B cell (primary cell): ENCODE results near the gene HEG1.

Source experiments
- EZH2 ChIP-seq: IDR thresholded peaks from 2 replicates; pipeline ENCODE4 v1.6.1; 2012; ENCODE audit warnings: borderline replicate concordance, low read depth, mild to moderate bottlenecking, moderate library complexity, low read length; ENCODE audit not compliant: insufficient read depth, poor library complexity, severe bottlenecking
- TF ChIP-seq, protein P1 (sequence below): fragments of 200-600 bp; IDR thresholded peaks from one replicate; pipeline ENCODE4 v1.8.0; 2022; ENCODE audit warnings: antibody characterized with exemption, mild to moderate bottlenecking

DNA sequence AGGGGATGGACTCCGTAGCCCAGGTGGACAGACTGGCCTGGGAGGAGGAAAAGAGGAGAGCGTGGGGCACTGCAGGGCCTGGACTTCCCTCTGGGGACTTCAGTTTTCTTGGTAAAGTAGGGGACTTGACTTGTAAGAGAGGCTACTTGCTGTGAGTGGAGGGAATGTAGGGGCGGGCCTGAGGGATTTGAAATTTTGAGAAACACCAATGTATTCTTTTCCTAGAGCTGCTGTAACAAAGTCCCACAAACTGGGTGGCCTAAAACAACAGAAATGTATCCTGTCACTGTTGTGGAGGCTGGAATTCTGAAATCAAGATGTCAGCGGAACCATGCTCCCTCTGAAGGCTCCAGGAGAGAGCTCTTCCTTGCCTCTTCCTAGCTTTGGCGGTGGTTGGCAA, 5.8 kb upstream of the HEG1 start:
- TF ChIP-seq, protein P1, sequence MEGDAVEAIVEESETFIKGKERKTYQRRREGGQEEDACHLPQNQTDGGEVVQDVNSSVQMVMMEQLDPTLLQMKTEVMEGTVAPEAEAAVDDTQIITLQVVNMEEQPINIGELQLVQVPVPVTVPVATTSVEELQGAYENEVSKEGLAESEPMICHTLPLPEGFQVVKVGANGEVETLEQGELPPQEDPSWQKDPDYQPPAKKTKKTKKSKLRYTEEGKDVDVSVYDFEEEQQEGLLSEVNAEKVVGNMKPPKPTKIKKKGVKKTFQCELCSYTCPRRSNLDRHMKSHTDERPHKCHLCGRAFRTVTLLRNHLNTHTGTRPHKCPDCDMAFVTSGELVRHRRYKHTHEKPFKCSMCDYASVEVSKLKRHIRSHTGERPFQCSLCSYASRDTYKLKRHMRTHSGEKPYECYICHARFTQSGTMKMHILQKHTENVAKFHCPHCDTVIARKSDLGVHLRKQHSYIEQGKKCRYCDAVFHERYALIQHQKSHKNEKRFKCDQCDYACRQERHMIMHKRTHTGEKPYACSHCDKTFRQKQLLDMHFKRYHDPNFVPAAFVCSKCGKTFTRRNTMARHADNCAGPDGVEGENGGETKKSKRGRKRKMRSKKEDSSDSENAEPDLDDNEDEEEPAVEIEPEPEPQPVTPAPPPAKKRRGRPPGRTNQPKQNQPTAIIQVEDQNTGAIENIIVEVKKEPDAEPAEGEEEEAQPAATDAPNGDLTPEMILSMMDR: no peak
- no peak for TF ChIP-seq EZH2
